Fibroblast of skin of left biceps (primary cell): ENCODE measurements around the gene SORBS1.

Experiments used
- DNase-seq, 2 experiments: peaks; one replicate each; pipeline ENCODE4 v3.0.0-alpha.2; 2013; ENCODE audit warnings: low read depth in 2 of 2

The SORBS1 gene

DNA sequence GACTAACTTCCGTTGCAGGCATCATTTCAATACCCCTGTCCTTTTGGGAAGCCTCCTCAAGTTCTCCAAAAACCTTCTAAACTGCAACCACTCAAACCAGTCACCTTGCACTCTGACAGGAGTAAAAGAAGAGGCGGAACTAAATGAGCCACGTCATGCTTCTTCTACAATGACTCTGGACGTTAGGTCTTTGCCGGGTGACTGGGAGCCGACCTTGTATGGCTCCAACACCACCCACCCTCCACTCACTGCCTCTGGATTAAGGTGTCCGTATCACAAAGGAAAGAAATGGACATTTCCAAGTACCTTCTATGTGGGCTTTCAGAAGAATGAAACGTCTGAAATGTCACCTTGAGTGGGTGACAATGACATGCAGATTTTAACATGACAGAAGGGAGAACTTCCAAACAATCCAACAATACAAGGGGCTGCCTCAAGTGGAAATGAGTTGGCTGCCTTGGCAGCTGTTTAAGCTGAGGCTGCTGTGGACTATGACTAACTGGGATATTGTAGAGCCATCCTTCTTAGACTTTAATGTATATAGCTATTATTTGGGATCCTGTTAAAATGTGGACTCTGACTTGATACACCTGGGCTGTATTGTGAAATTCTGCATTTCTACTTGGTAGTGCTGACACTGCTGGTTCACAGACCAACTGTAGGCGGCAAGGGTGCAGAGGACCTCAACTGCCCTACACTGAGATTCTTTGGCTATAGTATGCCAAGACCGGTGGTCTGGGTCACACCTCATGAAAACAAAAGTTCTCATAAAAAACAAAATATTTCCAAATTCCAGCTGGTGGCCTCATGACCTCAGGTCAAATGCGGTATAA, 236.5 kb downstream of the SORBS1 start:
- no peak for DNase-seq

DNA sequence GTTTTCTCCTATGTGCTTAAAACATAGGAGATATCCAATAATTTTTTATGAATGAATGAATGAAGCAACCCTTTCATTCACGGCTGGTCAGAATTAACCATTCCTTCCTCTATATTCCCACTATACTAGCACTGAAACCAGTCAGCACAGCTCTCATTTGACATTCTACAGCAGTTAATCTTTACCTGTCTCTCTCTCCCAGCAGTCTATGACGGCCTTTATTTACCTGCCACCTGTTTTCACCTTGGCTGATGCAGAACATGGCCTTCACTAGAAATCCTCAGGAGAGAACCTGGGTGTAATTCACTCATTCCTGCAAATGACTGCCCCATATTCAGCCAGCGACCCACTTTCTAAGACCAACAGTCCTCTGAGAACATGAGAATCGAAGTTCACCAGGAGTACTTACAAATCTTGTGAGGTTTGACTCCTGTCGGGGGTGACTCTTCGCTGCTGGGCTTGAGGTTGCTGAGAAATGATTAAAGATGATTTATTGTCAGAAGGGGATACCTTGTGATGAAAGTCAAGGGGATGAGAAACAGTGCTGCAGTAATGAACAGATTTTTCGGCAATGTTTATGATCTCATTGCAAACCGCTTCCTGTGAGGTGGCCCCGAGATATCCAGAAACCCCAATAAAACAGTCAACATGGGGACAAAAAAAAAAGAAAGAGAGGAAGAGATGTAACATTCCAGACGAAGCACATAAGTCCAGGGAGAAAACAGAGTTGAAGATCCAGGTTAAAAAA, 239.4 kb downstream of the SORBS1 start:
- no peak for DNase-seq

- DNase-seq: no peak
Observed at GRCh38 chr10:95319239-95319638, 241.9 kb downstream of the SORBS1 start.

DNA sequence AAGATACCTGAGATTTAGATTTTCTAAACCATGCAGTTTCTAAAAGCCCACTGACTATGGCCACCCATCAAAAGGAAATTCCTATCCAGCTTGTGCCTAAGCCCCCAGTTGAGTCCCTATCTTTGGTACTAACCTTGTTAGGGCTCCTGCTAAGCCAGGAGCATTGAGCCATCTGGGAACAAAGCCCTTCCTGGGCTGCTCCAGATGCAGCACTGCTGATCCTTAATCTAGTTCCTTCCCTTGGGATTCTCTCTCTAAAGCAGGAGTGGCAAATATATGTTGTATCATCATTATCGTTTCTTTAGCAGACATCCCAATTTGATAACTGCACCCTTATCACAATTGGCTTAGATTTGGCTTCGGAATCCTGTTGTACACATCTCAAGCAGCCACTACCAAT, 245.7 kb downstream of the SORBS1 start:
- no peak for DNase-seq

- DNase-seq: no peak
Observed at GRCh38 chr10:95314192-95314918, 246.8 kb downstream of the SORBS1 start.

- DNase-seq: no peak
Observed at GRCh38 chr10:95312986-95313495, 248.1 kb downstream of the SORBS1 start.

DNA sequence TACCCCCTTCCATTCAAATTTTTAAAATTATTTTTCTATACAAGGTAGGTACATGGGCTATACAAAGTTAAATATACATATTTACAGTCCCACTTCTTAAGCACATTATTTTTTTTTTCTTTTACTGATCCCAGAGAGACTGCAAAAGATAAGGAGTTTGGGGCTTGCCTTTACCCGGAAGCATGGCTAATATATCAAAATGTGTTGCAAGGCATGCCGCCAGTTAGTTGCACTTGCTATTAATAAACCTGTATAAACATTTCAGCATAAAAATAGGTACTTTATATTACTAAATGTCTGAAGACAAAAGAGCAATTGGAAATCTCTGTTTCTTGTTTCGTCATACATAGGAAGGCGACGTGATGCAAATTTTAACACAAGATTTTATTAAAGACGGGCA, 248.9 kb downstream of the SORBS1 start:
- DNase-seq: no peak

DNA sequence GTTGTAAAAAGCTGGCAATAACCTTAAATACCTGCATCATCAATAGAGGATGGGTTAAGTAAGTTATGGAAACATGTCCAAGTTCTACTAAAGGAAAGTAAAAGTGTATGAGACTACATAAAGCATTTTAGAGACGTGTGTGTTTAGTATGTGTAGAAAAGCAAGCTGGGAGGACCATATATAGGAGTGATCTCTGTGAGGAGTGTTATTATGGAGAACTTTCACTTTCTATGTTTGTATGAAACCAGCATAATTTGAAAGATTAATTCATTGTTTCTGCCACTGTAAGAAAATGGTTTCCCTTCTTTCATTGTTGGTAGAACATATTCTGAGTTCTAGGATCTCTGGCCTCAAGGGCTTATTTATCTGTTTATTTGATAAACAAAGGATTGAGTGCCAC, 251.2 kb downstream of the SORBS1 start:
- no peak for DNase-seq

- peak; percentile 98 to 99 for DNase-seq
Observed at GRCh38 chr10:95308389-95309302, 252.5 kb downstream of the SORBS1 start.

DNA sequence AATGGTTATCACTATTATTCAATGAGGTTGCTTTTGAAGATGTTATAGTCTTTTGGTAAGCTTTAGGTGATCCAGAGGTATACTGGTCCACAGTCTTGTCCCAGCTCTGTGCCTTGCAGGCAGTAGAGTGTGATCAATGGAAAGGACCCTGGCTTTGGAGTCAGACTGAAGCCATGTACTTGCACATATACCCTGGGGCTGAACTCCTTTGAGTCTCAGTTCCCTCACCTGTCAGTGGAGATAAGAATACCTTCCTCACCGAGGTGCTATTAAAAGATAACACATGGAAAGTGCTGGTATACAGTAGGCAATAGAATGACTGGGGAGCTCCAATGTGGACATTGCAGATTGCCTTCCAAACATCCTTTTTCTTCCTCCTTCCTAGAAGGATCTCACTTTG, 254.3 kb downstream of the SORBS1 start:
- DNase-seq: no peak

GRCh38 chr10:95306318-95306650, 254.9 kb downstream of the SORBS1 start:
- no peak for DNase-seq

DNA sequence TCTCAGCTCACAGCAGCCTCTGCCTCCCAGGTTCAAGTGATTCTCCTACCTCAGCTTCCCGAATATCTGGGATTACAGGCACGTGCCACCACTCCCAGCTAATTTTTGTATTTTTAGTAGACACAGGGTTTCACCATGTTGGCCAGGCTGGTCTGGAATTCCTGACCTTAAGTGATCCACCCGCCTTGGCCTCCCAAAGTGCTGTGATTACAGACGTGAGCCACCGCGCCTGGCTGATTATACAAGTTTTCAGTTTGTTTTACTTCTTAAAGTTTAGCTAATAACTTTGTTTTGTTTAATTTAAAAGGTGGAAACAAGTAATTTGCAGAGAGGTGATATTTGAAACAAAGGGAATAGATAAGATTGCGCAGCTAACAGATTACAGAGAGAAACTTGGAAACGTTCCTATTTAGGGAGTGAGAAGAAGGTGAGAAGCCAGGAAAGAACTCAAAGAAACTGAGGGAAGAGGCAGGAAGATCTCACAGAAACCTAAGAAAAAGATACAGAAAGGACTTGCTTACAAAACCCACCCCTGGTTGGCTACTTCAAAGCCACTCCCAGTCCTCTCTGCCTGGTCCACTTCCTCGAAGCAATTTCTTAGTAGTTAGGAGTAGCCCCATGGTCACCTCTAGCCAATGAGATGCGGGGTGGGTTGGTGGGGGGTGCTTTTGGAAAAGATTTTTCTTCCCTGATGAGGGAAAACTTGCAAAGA, 255.4 kb downstream of the SORBS1 start:
- no peak for DNase-seq

DNA sequence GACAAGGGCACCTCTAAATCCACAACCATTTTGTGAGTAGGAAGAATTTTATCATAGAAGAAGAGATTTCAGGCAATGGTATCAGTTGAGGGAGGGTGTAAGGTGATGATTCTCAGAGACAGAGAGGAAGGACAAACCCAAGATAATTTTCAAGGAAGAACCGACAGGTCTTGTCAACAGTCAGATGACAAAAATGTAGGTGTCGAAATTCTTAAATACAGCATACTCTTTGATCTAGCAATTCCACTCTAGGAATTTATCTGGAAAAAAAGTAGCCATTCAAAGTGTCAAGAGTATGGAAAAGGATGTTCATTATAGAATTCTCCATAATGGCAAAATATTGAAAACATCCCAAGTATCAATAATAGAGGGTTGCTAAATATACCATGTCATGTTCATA, 256.2 kb downstream of the SORBS1 start:
- DNase-seq: no peak

DNA sequence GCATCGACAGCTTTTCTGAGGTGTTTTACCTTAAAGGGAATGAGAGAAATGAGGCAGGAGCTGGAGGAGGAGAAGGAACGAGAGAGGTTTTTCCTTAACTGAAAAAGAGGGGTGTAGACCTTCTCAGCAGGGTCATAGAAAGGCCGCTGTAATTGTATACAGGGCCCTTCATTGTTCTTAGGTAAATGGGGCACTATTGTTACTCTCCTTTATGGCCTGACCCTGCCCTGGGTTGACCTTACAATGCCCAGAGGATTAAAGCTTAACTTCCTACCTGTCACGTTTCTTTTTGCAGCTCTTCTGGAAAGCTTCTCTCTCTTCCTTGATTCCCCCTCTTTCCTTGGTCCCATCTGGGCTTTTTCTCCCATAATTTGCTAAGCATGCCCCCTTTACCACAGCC, 256.7 kb downstream of the SORBS1 start:
- no peak for DNase-seq

GRCh38 chr10:95303950-95304349, 257.2 kb downstream of the SORBS1 start:
- no peak for DNase-seq

GRCh38 chr10:95303535-95303934, 257.6 kb downstream of the SORBS1 start:
- DNase-seq: peak; percentile 51 to 53

GRCh38 chr10:95300022-95300539, 261.1 kb downstream of the SORBS1 start:
- DNase-seq: no peak

- no peak for DNase-seq
Observed at GRCh38 chr10:95297402-95297801, 263.8 kb downstream of the SORBS1 start.

GRCh38 chr10:95296764-95297163, 264.4 kb downstream of the SORBS1 start:
- no peak for DNase-seq

DNA sequence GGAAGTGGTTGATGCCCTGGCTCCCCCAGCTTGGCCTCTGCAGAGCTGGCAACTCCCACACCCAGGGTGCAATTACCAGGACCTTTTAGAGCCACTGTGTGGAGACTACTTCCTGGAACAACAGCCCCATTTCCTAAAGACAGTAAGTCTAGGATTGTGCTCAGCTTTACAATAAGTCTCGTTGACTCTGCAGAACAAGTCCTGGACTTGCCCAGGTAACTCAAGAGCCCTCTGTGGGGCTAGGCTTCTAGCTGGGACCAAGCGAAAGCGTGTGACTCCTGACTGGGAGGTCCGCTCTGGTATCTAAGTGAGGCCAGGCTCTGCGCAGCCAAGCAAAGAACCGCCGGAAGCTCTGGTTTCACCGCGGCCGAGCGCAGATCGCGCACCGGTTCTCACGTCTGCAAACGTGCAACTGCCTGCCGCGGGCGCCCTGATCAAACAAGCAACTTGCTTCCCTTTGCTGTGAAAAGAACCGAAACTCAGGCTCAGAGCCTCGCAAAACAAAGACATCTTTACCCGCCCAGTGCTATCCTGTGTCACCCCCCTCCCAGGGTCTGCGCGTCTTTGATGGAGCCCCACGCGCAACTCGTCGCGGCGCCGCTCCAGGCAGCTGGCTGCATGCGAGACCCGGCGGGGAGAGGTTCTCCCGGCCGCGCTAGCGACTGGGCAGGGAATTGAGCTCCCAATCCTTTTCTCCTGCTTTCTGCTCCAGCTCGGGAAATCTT, 266.0 kb downstream of the SORBS1 start:
- DNase-seq: no peak
